Measurements from ENCODE around the gene RPS6KB2.

RPS6KB2 gene

DNA sequence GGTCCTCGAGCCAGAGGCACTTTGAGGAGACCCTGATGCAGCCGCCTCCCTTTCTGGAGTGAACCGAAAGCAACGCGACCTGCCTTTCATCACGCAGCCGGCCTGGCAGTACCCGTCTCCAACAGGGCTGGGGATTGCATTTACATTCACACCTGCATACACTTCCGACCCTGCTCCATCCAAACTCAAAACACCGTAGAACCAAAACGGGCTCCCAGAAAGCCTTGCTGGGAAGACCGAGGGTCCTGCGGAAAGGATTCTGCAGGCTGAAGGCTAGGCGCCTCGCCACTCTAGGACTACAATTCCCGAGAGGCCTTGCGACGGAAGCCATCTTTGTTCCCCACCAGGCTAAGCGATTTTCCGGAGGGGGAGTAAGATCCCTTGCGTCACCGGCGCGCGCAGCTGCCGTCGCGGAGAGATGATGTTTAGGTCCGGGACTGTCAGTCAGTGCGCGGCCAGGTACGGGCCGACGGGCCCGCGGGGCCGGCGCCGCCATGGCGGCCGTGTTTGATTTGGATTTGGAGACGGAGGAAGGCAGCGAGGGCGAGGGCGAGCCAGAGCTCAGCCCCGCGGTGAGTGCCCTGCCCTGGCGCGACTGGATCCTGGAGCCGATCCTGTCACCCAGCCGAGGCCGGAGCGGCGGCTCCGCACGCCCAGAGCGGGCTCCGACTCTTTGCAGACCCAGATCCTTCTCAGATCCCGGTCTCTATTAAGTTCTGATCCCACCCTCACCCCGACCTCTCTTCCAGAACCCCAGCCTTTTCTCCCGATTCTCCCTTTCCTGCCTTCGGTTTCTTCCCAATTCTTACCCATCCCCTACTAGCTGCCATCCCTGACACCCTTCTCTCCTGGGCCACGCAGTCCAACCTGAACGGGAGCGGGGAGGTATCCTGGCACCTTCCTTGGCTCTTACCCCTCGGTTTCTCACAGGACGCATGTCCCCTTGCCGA is at the start of gene RPS6KB2:
Gene RPS6KB2, plus strand, starts transcription at position 443 of the 950 bp plus-strand sequence. Its CDS starts 52 bp downstream, at position 495.
- peak; percentile 97 for DNase-seq

DNA sequence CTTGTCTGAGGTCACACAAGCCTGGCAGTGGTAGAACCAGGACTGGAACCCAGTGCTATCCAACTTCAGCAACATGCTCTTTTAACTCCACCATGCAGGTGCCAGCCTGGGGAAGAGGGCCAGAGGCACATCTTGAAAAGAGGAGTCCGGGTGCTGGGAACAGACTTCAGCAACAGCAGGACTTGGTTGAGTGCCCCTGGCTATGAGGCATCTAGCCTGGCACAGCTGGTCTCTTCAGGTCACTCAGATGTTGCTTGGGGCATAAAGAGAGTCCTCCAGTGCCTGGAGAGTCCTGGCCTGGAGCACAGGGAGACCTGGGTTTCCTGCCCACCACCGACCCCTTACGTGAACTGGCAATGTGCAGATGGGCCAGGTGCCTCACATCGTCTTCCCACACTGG is 49.8 kb upstream of the RPS6KB2 start:
- no peak for DNase-seq

- no peak for DNase-seq
Measured at GRCh38 chr11:67379061-67380058, 48.9 kb upstream of the RPS6KB2 start.

GRCh38 chr11:67381244-67381972 is 46.9 kb upstream of the RPS6KB2 start:
- no peak for DNase-seq

DNA sequence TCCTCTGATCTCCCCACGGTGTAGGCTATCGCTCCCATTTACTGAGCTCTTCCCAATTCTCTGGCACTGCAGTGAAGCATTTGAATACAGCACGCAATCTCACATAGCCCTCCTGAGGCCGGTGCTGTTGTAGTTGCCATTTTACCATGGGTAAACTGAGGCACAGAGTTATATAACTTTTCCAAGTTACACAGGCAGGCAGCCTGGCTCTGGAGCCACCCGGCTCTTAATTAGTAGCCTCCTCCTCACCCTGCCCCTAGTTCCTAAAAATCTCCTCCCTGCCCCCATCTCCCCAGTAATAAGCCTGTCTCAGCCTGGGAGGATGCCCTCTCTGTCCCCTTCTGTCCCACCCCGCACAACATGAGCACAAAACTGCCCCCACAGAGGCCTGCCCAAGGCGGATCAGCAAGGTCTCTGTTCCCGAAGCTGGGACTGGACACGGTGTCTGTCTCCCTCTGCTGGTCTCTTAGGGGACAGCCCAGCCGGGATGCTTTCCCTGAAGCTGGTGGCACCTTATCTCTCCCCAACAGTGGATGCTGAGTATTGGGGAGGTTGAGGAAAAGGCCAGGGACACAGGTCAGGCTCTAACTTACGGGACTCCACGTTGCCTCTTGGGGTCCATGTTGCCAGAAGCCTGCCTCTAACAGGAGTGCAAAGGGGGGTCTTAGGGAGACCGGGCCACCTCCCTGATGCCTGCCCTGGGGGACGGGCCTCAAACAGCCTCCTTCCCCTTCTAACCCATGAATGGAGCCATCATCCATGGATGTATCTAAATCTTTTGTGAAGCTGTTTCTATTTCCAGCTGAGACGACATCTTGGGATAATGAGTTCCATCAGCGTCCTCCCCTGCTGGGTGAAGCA is 45.8 kb upstream of the RPS6KB2 start:
- DNase-seq: peak; percentile 74

DNA sequence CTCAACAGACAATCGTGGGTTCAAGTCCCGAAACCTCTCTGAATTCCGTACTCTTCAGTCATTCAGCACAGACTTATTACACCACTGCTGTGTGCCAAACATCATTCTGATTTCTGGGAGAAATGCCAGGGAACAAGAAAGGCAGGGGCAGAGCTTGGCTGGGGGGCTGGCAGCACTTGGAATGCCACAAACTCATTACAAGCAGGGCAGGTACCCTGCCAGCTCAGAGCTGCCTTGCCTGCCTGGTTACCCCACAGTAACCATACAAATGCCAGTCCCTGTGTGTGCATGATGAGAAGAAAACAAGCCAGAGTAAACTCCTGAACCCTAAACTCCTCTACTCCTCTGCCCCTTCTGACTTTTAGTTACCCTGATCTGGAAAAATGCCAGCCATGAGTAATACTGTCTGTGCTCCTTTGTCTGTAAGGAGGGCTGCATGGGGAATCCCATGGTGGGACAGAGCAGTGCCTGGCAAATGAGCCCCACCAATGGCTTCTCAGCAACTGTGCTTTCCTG is 43.4 kb upstream of the RPS6KB2 start:
- no peak for DNase-seq

- no peak for DNase-seq
Measured at GRCh38 chr11:67387069-67387468, 41.2 kb upstream of the RPS6KB2 start.

DNA sequence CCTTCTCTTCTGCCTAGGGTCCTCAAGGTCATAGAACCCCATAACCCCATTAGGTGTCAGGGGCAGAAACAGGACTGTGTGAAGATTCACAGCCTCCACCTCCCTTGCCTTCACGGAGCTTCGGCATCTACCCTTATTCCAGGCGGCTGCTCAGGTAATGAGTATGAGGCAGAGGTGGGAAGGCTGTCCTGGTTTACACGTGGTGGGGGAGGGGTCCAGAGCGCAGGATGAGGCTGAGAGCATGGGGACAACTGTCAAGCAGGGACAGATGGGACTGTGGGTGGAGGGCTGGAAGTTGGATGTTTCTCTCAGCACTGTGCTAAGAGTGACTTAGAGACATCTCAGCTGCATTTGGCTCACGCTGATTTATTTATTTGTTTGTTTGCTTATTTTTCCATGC is 40.8 kb upstream of the RPS6KB2 start:
- DNase-seq: no peak

DNA sequence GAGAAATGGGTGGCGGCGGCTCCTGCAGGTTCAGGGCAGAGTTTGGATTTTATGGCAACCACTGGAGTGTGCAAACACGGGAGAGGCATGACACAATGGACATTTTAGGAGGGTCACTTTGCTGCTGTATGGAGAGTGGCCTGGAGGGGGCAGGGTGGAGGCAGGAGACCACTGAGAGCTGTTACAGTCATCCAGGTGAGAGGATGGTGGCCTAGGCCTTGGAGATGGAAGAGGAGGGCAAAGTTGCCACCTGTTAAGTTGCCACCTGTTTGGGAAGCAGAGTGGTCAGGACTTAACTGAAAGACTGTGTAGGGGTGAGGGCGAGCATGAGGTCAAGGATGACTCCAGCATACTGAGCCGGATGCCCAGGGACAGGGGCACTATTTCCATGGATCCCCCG is 38.8 kb upstream of the RPS6KB2 start:
- no peak for DNase-seq

- no peak for DNase-seq
Measured at GRCh38 chr11:67390947-67391303, 37.4 kb upstream of the RPS6KB2 start.

GRCh38 chr11:67391304-67392182 is 36.8 kb upstream of the RPS6KB2 start, which contains the start of gene RAD9A:
RAD9A (plus strand) TSS chr11:67391986; CDS start chr11:67392045, 59 bp downstream.
- peak; percentile 89 for DNase-seq

GRCh38 chr11:67392183-67392715 is 36.0 kb upstream of the RPS6KB2 start:
- DNase-seq: no peak

DNA sequence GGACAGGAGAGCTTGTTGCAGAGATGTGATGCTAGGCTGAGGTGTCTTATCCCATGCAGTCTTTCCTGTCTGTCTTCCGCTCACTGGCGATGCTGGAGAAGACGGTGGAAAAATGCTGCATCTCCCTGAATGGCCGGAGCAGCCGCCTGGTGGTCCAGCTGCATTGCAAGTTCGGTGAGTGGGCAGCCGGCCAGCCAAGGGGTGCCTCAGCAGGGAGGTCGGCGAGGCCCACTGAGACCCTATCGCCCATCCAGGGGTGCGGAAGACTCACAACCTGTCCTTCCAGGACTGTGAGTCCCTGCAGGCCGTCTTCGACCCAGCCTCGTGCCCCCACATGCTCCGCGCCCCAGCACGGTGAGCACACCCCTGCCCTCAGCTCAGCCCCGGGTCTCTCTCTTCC is 34.9 kb upstream of the RPS6KB2 start:
- no peak for DNase-seq

DNA sequence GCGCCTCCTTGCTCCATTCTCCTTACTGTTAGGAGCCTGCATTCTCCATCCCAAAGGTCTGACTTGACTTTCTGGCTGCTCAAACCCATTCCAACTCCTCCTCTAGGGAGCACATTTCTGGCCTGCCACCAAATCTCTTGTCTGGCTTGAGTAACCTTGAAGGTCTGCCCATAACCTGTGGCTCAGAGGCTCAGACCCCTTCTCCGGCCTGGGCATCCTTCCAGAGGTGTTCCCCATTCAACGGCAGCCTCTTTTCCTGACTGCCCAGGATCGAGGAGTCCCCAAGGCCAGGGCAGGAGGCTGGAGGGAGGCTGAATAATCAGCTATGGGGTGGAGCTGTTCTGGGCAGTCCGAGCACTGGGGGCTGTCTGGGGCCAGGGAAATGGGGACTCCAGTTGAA is 34.3 kb upstream of the RPS6KB2 start:
- DNase-seq: no peak

- DNase-seq: no peak
Measured at GRCh38 chr11:67395555-67396258, 32.6 kb upstream of the RPS6KB2 start.

- DNase-seq: no peak
Measured at GRCh38 chr11:67396259-67396581, 32.1 kb upstream of the RPS6KB2 start.

GRCh38 chr11:67396587-67397389 is 31.5 kb upstream of the RPS6KB2 start:
- no peak for DNase-seq

DNA sequence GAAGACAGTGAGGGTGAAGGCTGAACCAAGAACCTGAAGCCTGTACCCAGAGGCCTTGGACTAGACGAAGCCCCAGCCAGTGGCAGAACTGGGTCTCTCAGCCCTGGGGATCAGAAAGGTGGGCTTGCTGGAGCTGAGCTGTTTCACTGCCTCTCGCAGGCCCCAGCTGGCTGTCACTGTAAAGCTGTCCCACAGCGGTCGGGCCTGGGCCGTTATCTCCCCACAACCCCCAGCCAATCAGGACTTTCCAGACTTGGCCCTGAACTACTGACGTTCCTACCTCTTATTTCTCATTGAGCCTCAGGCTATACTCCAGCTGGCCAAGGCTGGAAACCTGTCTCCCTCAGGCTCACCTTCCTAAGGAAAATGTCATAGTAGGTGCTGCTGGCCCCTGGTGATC is 30.8 kb upstream of the RPS6KB2 start:
- no peak for DNase-seq
